GM21447 (cell line): ENCODE measurements around the gene STMN3.
"Not testable (repeated sequence)": the region's sequence is repeated elsewhere in the genome, so short reads cannot be mapped to it uniquely, and the experiment has no call there.

ENCODE experiments used
- ATAC-seq: cut with Tn5 transposase; IDR thresholded peaks from one replicate; pipeline ENCODE4 v1.9.1; 2021; ENCODE audit not compliant: unreplicated experiment

The STMN3 gene

GRCh38 chr20:63617876-63618265 is 35.4 kb downstream of the STMN3 start:
- ATAC-seq, result no peak

- ATAC-seq, result no peak
These were observed 35.9 kb downstream of the STMN3 start for GRCh38 chr20:63617092-63617875.

- ATAC-seq, result not testable (repeated sequence)
These were observed 39.2 kb downstream of the STMN3 start for GRCh38 chr20:63613863-63614594.

- ATAC-seq, result no peak
These were observed 40.8 kb downstream of the STMN3 start for GRCh38 chr20:63612276-63612931.

GRCh38 chr20:63611646-63612045 is 41.6 kb downstream of the STMN3 start:
- no peak for ATAC-seq

- ATAC-seq, result no peak
These were observed 42.4 kb downstream of the STMN3 start for GRCh38 chr20:63610581-63611435.

GRCh38 chr20:63606686-63607085 is 46.5 kb downstream of the STMN3 start:
- ATAC-seq, result no peak

GRCh38 chr20:63602321-63602720 is 50.9 kb downstream of the STMN3 start:
- ATAC-seq, result no peak

- not testable (repeated sequence) for ATAC-seq
These were observed 51.5 kb downstream of the STMN3 start for GRCh38 chr20:63601679-63602078.

GRCh38 chr20:63599396-63600050 is 53.7 kb downstream of the STMN3 start:
- no peak for ATAC-seq

- ATAC-seq, result no peak
These were observed 54.5 kb downstream of the STMN3 start for GRCh38 chr20:63598479-63599395.

- no peak for ATAC-seq
These were observed 55.4 kb downstream of the STMN3 start for GRCh38 chr20:63597651-63598478.

- ATAC-seq, result no peak
These were observed 56.8 kb downstream of the STMN3 start for GRCh38 chr20:63596423-63596822.

- ATAC-seq, result no peak
These were observed 57.7 kb downstream of the STMN3 start for GRCh38 chr20:63595416-63596127.

GRCh38 chr20:63594043-63594561 is 59.1 kb downstream of the STMN3 start:
- ATAC-seq, result no peak

- no peak for ATAC-seq
These were observed 60.6 kb downstream of the STMN3 start for GRCh38 chr20:63592661-63593060.

GRCh38 chr20:63591786-63592355 is 61.4 kb downstream of the STMN3 start:
- no peak for ATAC-seq
